IMR-90 (cell line): ENCODE data around the gene RERGL. TPM values are rescaled to one million over a fixed set of nuclear protein-coding genes. Genes with fewer than 3 reads are reported as not detected.

Experiments
- ATAC-seq: fragments of 200-7000 bp; cut with Tn5 transposase; 2 replicates; pipeline ENCODE4 v1.9.1; 2020; ENCODE audit warnings: low read depth, mild to moderate bottlenecking, moderate library complexity
- BruUV-seq: library from RNA; stranded (reverse); fragments of 400-500 nt; replicated peaks from 2 replicates; lab custom pipeline; 2021; lab: Mats Ljungman, UMichigan
- CTCF ChIA-PET: fragments of 300-600 bp; formaldehyde crosslinking; extraction: SDS; loops from one replicate; lab custom pipeline; 2021; ENCODE audit warnings: antibody characterized with exemption; lab: Yijun Ruan, JAX
- POLR2A ChIA-PET: fragments of 300-600 bp; sonication (Branson Sonifier 250); formaldehyde crosslinking; loops from one replicate; lab custom pipeline; 2022; ENCODE audit warnings: antibody characterized with exemption; ENCODE audit not compliant: unreplicated experiment; lab: Charles Lee
- DNase-seq: peaks from one replicate; pipeline ENCODE4 v3.0.0; 2013
- H2AFZ ChIP-seq: replicated peaks from 2 replicates; pipeline ENCODE3; 2013; ENCODE audit warnings: low read length, mild to moderate bottlenecking; ENCODE audit not compliant: poor library complexity
- H2AK5ac ChIP-seq: 2 replicates; pipeline ENCODE4 v1.6.1; 2013; ENCODE audit warnings: low read depth, low read length, inconsistent platforms
- H2AK9ac ChIP-seq: replicated peaks from 2 replicates; pipeline ENCODE3; 2013; ENCODE audit warnings: mild to moderate bottlenecking, low read depth, low read length, moderate library complexity; ENCODE audit not compliant: poor library complexity
- H2BK120ac ChIP-seq: 2 replicates; pipeline ENCODE4 v1.6.1; 2013; ENCODE audit warnings: low read depth, low read length, inconsistent platforms
- H2BK15ac ChIP-seq: 3 replicates; pipeline ENCODE4 v1.6.1; 2013; ENCODE audit warnings: low read depth, low read length, inconsistent platforms
- H2BK20ac ChIP-seq: 2 replicates; pipeline ENCODE4 v1.6.1; 2013; ENCODE audit warnings: low read depth, mild to moderate bottlenecking, inconsistent platforms, low read length, moderate library complexity
- H2BK5ac ChIP-seq: 2 replicates; pipeline ENCODE4 v1.6.1; 2013; ENCODE audit warnings: mild to moderate bottlenecking, low read depth, low read length, inconsistent platforms; ENCODE audit not compliant: poor library complexity, severe bottlenecking
- H3K14ac ChIP-seq: replicated peaks from 2 replicates; pipeline ENCODE4 v1.6.1; 2013; ENCODE audit warnings: low read depth, low read length, inconsistent platforms
- H3K18ac ChIP-seq: 2 replicates; pipeline ENCODE4 v1.6.1; 2013; ENCODE audit warnings: low read depth, low read length, control low read depth
- H3K23ac ChIP-seq: 2 replicates; pipeline ENCODE4 v1.6.1; 2013; ENCODE audit warnings: low read depth, low read length, inconsistent platforms
- H3K27ac ChIP-seq: 2 replicates; pipeline ENCODE4 v1.5.1; 2013; ENCODE audit warnings: mild to moderate bottlenecking, control low read depth, low read length; ENCODE audit not compliant: insufficient read depth
- H3K27me3 ChIP-seq: 2 replicates; pipeline ENCODE4 v1.6.1; 2013; ENCODE audit warnings: low read length; ENCODE audit not compliant: control insufficient read depth, insufficient read depth
- H3K36me3 ChIP-seq: 2 replicates; pipeline ENCODE4 v1.6.1; 2013; ENCODE audit warnings: low read length, mixed read lengths; ENCODE audit not compliant: control insufficient read depth, insufficient read depth
- H3K4ac ChIP-seq: 2 replicates; pipeline ENCODE4 v1.6.1; 2013; ENCODE audit warnings: low read depth, low read length, inconsistent platforms
- H3K4me1 ChIP-seq: 2 replicates; pipeline ENCODE4 v1.6.1; 2013; ENCODE audit warnings: low read length, mixed read lengths; ENCODE audit not compliant: control insufficient read depth, insufficient read depth
- H3K4me2 ChIP-seq: 2 replicates; pipeline ENCODE4 v1.6.1; 2013; ENCODE audit warnings: low read depth, mild to moderate bottlenecking, control low read depth, low read length, moderate library complexity
- H3K4me3 ChIP-seq: 2 replicates; pipeline ENCODE4 v1.5.1; 2013; ENCODE audit warnings: low read depth, mild to moderate bottlenecking, control low read depth, low read length, moderate library complexity; ENCODE audit not compliant: insufficient read depth
- H3K56ac ChIP-seq: 2 replicates; pipeline ENCODE4 v1.6.1; 2013; ENCODE audit warnings: low read length, inconsistent platforms; ENCODE audit not compliant: insufficient read depth; ENCODE audit errors: extremely low read depth
- H3K79me1 ChIP-seq, 2 experiments: 2 replicates each; pipeline ENCODE4 v1.6.1; 2013; ENCODE audit warnings: low read length in 2 of 2, inconsistent platforms in 1 of 2, low read depth in 1 of 2
- H3K9ac ChIP-seq: 2 replicates; pipeline ENCODE4 v1.6.1; 2013; ENCODE audit warnings: low read depth, low read length, control low read depth
- H3K9me1 ChIP-seq: 2 replicates; pipeline ENCODE4 v1.6.1; 2013; ENCODE audit warnings: low read length, inconsistent platforms; ENCODE audit not compliant: insufficient read depth
- H3K9me3 ChIP-seq: 2 replicates; pipeline ENCODE4 v1.6.1; 2013; ENCODE audit warnings: low read length; ENCODE audit not compliant: control insufficient read depth, insufficient read depth
- H4K20me1 ChIP-seq: 2 replicates; pipeline ENCODE4 v1.6.1; 2013; ENCODE audit warnings: low read length, inconsistent platforms; ENCODE audit not compliant: insufficient read depth
- H4K5ac ChIP-seq: 2 replicates; pipeline ENCODE4 v1.6.1; 2013; ENCODE audit warnings: mild to moderate bottlenecking, low read depth, low read length, control low read depth
- H4K8ac ChIP-seq, 2 experiments: 2 replicates each; pipeline ENCODE4 v1.6.1; 2013; ENCODE audit warnings: low read depth in 2 of 2, low read length in 2 of 2, control low read depth in 1 of 2, inconsistent platforms in 1 of 2
- H4K91ac ChIP-seq: 2 replicates; pipeline ENCODE4 v1.6.1; 2013; ENCODE audit warnings: low read depth, low read length, inconsistent platforms; ENCODE audit not compliant: insufficient read depth
- BHLHE40 ChIP-seq: fragments of 150-350 bp; IDR thresholded peaks from 2 replicates; pipeline ENCODE4 v1.6.1; 2016; ENCODE audit warnings: mild to moderate bottlenecking, low read depth, low read length
- CEBPB ChIP-seq: IDR thresholded peaks from 2 replicates; pipeline ENCODE4 v1.6.1; 2012; ENCODE audit warnings: low read depth, low read length, improper control_type of control experiment
- FOS ChIP-seq: fragments of 150-350 bp; IDR thresholded peaks from 2 replicates; pipeline ENCODE4 v1.6.1; 2016; ENCODE audit warnings: low read depth, low read length
- MXI1 ChIP-seq: IDR thresholded peaks from 2 replicates; pipeline ENCODE4 v1.6.1; 2012; ENCODE audit warnings: low read depth, mild to moderate bottlenecking, low read length, moderate library complexity, borderline replicate concordance
- NFE2L2 ChIP-seq: fragments of 150-350 bp; IDR thresholded peaks from 2 replicates; pipeline ENCODE4 v1.6.1; 2016; ENCODE audit warnings: low read depth, mild to moderate bottlenecking, low read length
- POLR2A ChIP-seq: IDR thresholded peaks from 2 replicates; pipeline ENCODE4 v1.6.1; 2012; ENCODE audit warnings: mild to moderate bottlenecking, low read depth, low read length
- RAD21 ChIP-seq: IDR thresholded peaks from 2 replicates; pipeline ENCODE4 v1.6.1; 2012; ENCODE audit warnings: low read length, improper control_type of control experiment
- WGBS, 2 experiments: methylation state at CpG; one replicate each; pipeline versions ENCODE4 v1.1.5 to v1.1.7; 2013; ENCODE audit warnings: missing lambda C conversion rate in 2 of 2; ENCODE audit not compliant: insufficient read length in 1 of 2; ENCODE audit errors: extremely low coverage in 2 of 2; 5-methylcytosine and 5-hydroxymethylcytosine counted together
- dilution Hi-C: fragments of 300-500 bp; cut with HindIII; formaldehyde crosslinking; loops from one replicate; pipeline ENCODE4 v1.14.3; 2018; ENCODE audit warnings: low sequenced_read_pairs; ENCODE audit not compliant: unreplicated experiment
- in situ Hi-C: fragments of 300-500 bp; cut with MboI; formaldehyde crosslinking; loops from 3 replicates; pipeline ENCODE4 v1.14.3; 2019; ENCODE audit warnings: low sequenced_read_pairs, inconsistent platforms, mixed read lengths
- intact Hi-C: fragments of 100-400 bp; cut with micrococcal nuclease; formaldehyde crosslinking; loops from 2 replicates; pipeline ENCODE4 v1.10.0; 2022
- polyA plus RNA-seq, 3 experiments: library from polyadenylated mRNA; depleted of rRNA; stranded (reverse); fragments of >200 nt; gene quantifications; 2 replicates each; pipeline ENCODE4 v1.2.3, GENCODE V29; 2012; ENCODE audit warnings: low replicate concordance in 1 of 3
- total RNA-seq: library from RNA; depleted of rRNA; stranded (reverse); fragments of >200 nt; gene quantifications from 2 replicates; pipeline ENCODE4 v1.2.3, GENCODE V29; 2012
- TF ChIP-seq, protein P1 (sequence below): fragments of 150-350 bp; IDR thresholded peaks from 2 replicates; pipeline ENCODE4 v1.6.1; 2017; ENCODE audit warnings: mild to moderate bottlenecking, antibody characterized with exemption, low read length, low read depth
- TF ChIP-seq, protein P2 (sequence below): conservative IDR thresholded peaks from 2 replicates; pipeline ENCODE4 v1.5.1; 2012; ENCODE audit warnings: mild to moderate bottlenecking, low read depth, low read length, improper control_type of control experiment

Gene RERGL
- total and polyA plus RNA-seq, 2 of the 4 experiments (the other 2 are of a cell fraction) = 0.10 TPM; not detected in 1

DNA sequence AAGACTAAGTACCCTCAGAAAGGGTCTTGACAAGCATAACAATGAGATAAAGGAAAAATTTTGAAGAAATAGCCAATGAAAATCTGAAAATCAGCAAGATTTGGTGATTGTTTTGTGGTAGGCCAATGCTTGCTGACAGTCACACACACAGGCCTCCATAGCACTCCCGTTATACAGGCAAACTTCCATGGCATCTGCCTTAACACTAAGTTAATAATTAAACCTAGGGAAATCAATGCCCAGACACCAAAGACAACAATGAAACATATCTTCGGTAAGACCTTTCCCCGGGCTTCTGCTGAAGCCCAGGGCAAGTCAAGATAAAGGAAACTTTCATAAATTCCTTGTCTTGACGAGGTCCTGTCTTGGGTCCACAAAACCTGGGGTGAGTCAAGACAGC, 18.6 kb upstream of the RERGL start:
- Histone ChIP-seq H3K18ac (no peak overlapping the region), H3K9me3 (peaks cover 6% of the 10 kb centered on the region), H3K9ac (no peak overlapping the region), H3K14ac (no peak overlapping the region), H4K20me1 (no peaks in the 10 kb centered on the region), H3K79me1 (no peaks in the 10 kb centered on the region), H4K8ac (no peak overlapping the region), H3K36me3 (no peaks in the 10 kb centered on the region), H2AK9ac (no peak overlapping the region), H2AK5ac (no peak overlapping the region), H3K4me2 (no peak overlapping the region), H4K91ac (no peak overlapping the region), H3K9me1 (no peaks in the 10 kb centered on the region), H3K4ac (no peak overlapping the region), H2AFZ (no peak overlapping the region), H3K4me1 (no peaks in the 10 kb centered on the region), H4K5ac (no peak overlapping the region), H3K4me3 (no peak overlapping the region), H2BK5ac (no peak overlapping the region), H3K23ac (no peak overlapping the region), H2BK20ac (no peak overlapping the region), H2BK120ac (no peak overlapping the region), H3K27ac (no peak overlapping the region), H3K56ac (no peak overlapping the region), H2BK15ac (no peak overlapping the region), H3K27me3 (no peaks in the 10 kb centered on the region)
- ATAC-seq = no peak
- WGBS, 2 experiments = 30% methylated on average over 2 of the region's 4 CpGs; no CpG with 5 or more reads in 1 of the 2 experiments
- no TSS peak for BruUV-seq
- TF ChIP-seq BHLHE40 = no peak
- TF ChIP-seq, protein P1, sequence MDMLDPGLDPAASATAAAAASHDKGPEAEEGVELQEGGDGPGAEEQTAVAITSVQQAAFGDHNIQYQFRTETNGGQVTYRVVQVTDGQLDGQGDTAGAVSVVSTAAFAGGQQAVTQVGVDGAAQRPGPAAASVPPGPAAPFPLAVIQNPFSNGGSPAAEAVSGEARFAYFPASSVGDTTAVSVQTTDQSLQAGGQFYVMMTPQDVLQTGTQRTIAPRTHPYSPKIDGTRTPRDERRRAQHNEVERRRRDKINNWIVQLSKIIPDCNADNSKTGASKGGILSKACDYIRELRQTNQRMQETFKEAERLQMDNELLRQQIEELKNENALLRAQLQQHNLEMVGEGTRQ = no peak
- TF ChIP-seq, protein P2, sequence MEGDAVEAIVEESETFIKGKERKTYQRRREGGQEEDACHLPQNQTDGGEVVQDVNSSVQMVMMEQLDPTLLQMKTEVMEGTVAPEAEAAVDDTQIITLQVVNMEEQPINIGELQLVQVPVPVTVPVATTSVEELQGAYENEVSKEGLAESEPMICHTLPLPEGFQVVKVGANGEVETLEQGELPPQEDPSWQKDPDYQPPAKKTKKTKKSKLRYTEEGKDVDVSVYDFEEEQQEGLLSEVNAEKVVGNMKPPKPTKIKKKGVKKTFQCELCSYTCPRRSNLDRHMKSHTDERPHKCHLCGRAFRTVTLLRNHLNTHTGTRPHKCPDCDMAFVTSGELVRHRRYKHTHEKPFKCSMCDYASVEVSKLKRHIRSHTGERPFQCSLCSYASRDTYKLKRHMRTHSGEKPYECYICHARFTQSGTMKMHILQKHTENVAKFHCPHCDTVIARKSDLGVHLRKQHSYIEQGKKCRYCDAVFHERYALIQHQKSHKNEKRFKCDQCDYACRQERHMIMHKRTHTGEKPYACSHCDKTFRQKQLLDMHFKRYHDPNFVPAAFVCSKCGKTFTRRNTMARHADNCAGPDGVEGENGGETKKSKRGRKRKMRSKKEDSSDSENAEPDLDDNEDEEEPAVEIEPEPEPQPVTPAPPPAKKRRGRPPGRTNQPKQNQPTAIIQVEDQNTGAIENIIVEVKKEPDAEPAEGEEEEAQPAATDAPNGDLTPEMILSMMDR = no peak
- TF ChIP-seq NFE2L2 = no peak
- TF ChIP-seq RAD21 = no peak
- no peak for TF ChIP-seq FOS
- TF ChIP-seq POLR2A = no peak
- no peak for TF ChIP-seq MXI1
- TF ChIP-seq CEBPB = no peak
- dilution Hi-C loops = no loop called here
- POLR2A ChIA-PET = no interaction called here
- intact Hi-C loops = no loop called here
- in situ Hi-C loops = no loop called here
- DNase-seq = no peak
- CTCF ChIA-PET = no interaction called here
